Activated naive CD4-positive, alpha-beta T cell treated with Interleukin-2 at 50 U/mL for 16 hours (primary cell): ENCODE measurements around the gene C2orf72.
A peak's percentile ranks its signal among the peaks of the same experiment; 100 is the strongest.
"Not testable (repeated sequence)": the region's sequence is repeated elsewhere in the genome, so short reads cannot be mapped to it uniquely, and the experiment has no call there.

Experiments used
- DNase-seq: peaks from one replicate; pipeline ENCODE4 v3.0.0-alpha.2; 2020

C2orf72 gene

GRCh38 chr2:231047274-231047922 lies 10.1 kb downstream of the C2orf72 start:
- no peak for DNase-seq

GRCh38 chr2:231047923-231048915 lies 10.9 kb downstream of the C2orf72 start:
- no peak for DNase-seq

- no peak for DNase-seq
Observed at GRCh38 chr2:231049286-231050017, 12.1 kb downstream of the C2orf72 start.

GRCh38 chr2:231050018-231050901 lies 12.9 kb downstream of the C2orf72 start:
- no peak for DNase-seq

- no peak for DNase-seq
Observed at GRCh38 chr2:231051116-231051515, 13.8 kb downstream of the C2orf72 start.

- DNase-seq, result peak; percentile 84
Observed at GRCh38 chr2:231052494-231053451, 15.4 kb downstream of the C2orf72 start.

- no peak for DNase-seq
Observed at GRCh38 chr2:231053846-231054245, 16.5 kb downstream of the C2orf72 start.

- peak; percentile 95 for DNase-seq
Observed at GRCh38 chr2:231056453-231057416, 19.4 kb downstream of the C2orf72 start, which contains the start of gene PSMD1. Gene PSMD1, plus strand, starts transcription at chr2:231056867. Its CDS starts 159 bp downstream, at chr2:231057026.

GRCh38 chr2:231057590-231057989 lies 20.3 kb downstream of the C2orf72 start:
- no peak for DNase-seq

- DNase-seq, result no peak
Observed at GRCh38 chr2:231058761-231059550, 21.6 kb downstream of the C2orf72 start.

- no peak for DNase-seq
Observed at GRCh38 chr2:231059756-231060155, 22.4 kb downstream of the C2orf72 start.

GRCh38 chr2:231062776-231063175 lies 25.5 kb downstream of the C2orf72 start:
- DNase-seq, result no peak

GRCh38 chr2:231063347-231063746 lies 26.0 kb downstream of the C2orf72 start:
- DNase-seq, result no peak

GRCh38 chr2:231065966-231066365 lies 28.6 kb downstream of the C2orf72 start:
- no peak for DNase-seq

GRCh38 chr2:231067531-231067930 lies 30.2 kb downstream of the C2orf72 start:
- DNase-seq, result not testable (repeated sequence)

GRCh38 chr2:231068525-231069222 lies 31.4 kb downstream of the C2orf72 start:
- DNase-seq, result no peak

- DNase-seq, result no peak
Observed at GRCh38 chr2:231069379-231070054, 32.2 kb downstream of the C2orf72 start.

GRCh38 chr2:231084565-231084964 lies 47.2 kb downstream of the C2orf72 start:
- no peak for DNase-seq
